Keratinocyte (primary cell): ENCODE data around the gene CCDC178. TPM values are rescaled to one million over a fixed set of nuclear protein-coding genes. Genes with fewer than 3 reads are reported as not detected.

Experiments used
- DNase-seq: peaks from one replicate; pipeline ENCODE4 v3.0.0-alpha.2; 2011; ENCODE audit warnings: low read depth, missing footprints, low spot score
- FAIRE-seq: peaks from 2 replicates; lab custom pipeline; 2011; peaks lifted over from hg19 to GRCh38; lab: Jason Lieb, UNC
- H2AFZ ChIP-seq: 2 replicates; pipeline ENCODE4 v1.6.0; 2012; ENCODE audit warnings: low read length, control low read depth, inconsistent platforms; ENCODE audit not compliant: control insufficient read depth
- H3K27ac ChIP-seq: 2 replicates; pipeline ENCODE4 v1.5.1; 2011; ENCODE audit warnings: low read length; ENCODE audit not compliant: control insufficient read depth, insufficient read depth
- H3K27me3 ChIP-seq: 3 replicates; pipeline ENCODE4 v1.6.0; 2011; ENCODE audit warnings: low read length; ENCODE audit not compliant: control insufficient read depth, insufficient read depth; ENCODE audit errors: extremely low read depth
- H3K36me3 ChIP-seq, 2 experiments: 2 replicates in 1 of 2; 3 replicates in 1 of 2; pipeline ENCODE4 v1.5.1; 2011; ENCODE audit warnings: low read length in 2 of 2, mild to moderate bottlenecking in 1 of 2; ENCODE audit not compliant: control insufficient read depth in 2 of 2, insufficient read depth in 2 of 2; ENCODE audit errors: extremely low read depth in 1 of 2
- H3K4me1 ChIP-seq: 3 replicates; pipeline ENCODE4 v1.5.1; 2011; ENCODE audit warnings: low read length; ENCODE audit not compliant: control insufficient read depth, insufficient read depth; ENCODE audit errors: extremely low read depth
- H3K4me2 ChIP-seq: 3 replicates; pipeline ENCODE4 v1.6.0; 2011; ENCODE audit warnings: low read depth, low read length; ENCODE audit not compliant: control insufficient read depth, insufficient read depth; ENCODE audit errors: extremely low read depth
- H3K4me3 ChIP-seq, 3 experiments: fragments of 200-600 bp in 1 of 3; sonication (generic) in 1 of 3; 2 replicates in 2 of 3; 3 replicates in 1 of 3; pipeline ENCODE4 v1.5.1; 2011 to 2016; ENCODE audit warnings: low read length in 3 of 3, mild to moderate bottlenecking in 3 of 3, control low read depth in 2 of 3, inconsistent platforms in 1 of 3, low read depth in 1 of 3, mixed read lengths in 1 of 3, mixed run types in 1 of 3, moderate library complexity in 1 of 3; ENCODE audit not compliant: control insufficient read depth in 2 of 3, insufficient read depth in 2 of 3; ENCODE audit errors: extremely low read depth in 1 of 3
- H3K79me2 ChIP-seq: 2 replicates; pipeline ENCODE4 v1.6.0; 2012; ENCODE audit warnings: low read length; ENCODE audit not compliant: control insufficient read depth, insufficient read depth
- H3K9ac ChIP-seq: 3 replicates; pipeline ENCODE4 v1.6.0; 2011; ENCODE audit warnings: low read length; ENCODE audit not compliant: control insufficient read depth, insufficient read depth; ENCODE audit errors: extremely low read depth
- H3K9me1 ChIP-seq: 3 replicates; pipeline ENCODE4 v1.6.0; 2011; ENCODE audit warnings: low read length; ENCODE audit not compliant: control insufficient read depth, insufficient read depth; ENCODE audit errors: extremely low read depth
- H3K9me3 ChIP-seq: 2 replicates; pipeline ENCODE4 v1.5.1; 2012; ENCODE audit warnings: low read depth, low read length; ENCODE audit not compliant: control insufficient read depth
- H4K20me1 ChIP-seq: 3 replicates; pipeline ENCODE4 v1.6.0; 2011; ENCODE audit warnings: low read length; ENCODE audit not compliant: control insufficient read depth, insufficient read depth; ENCODE audit errors: extremely low read depth
- EZH2 ChIP-seq: IDR thresholded peaks from one replicate; pipeline ENCODE4 v1.6.1; 2012; ENCODE audit warnings: inconsistent platforms, mild to moderate bottlenecking, low read length, moderate library complexity
- dilution Hi-C: fragments of 300-500 bp; cut with MboI; formaldehyde crosslinking; loops from one replicate; pipeline ENCODE4 v1.7.0; 2020; ENCODE audit warnings: low sequenced_read_pairs; ENCODE audit not compliant: extremely low pct_ligation_motif_present
- polyA plus RNA-seq, 5 experiments: library from polyadenylated mRNA; depleted of rRNA in 3 of 5; stranded (reverse) in 3 of 5; stranded (forward) in 1 of 5; unstranded in 1 of 5; fragments of >200 nt; gene quantifications; 1 replicate in 1 of 5; 2 replicates in 3 of 5; 3 replicates in 1 of 5; pipeline versions ENCODE4 v1.2.1 to v1.2.3, GENCODE V29; 2011 to 2012; ENCODE audit warnings: missing spikeins in 2 of 5, low read depth in 1 of 5, low replicate concordance in 1 of 5
- TF ChIP-seq, protein P1 (sequence below), 3 experiments: IDR thresholded peaks in 1 of 3; conservative IDR thresholded peaks in 1 of 3; optimal IDR thresholded peaks in 1 of 3; 2 replicates in 2 of 3; 3 replicates in 1 of 3; pipeline versions ENCODE3 to v1.5.1; 2011; ENCODE audit warnings: low read length in 3 of 3, mild to moderate bottlenecking in 3 of 3, moderate library complexity in 2 of 3, control low read depth in 1 of 3, inconsistent platforms in 1 of 3; ENCODE audit not compliant: insufficient read depth in 2 of 3; ENCODE audit errors: extremely low read depth in 1 of 3

The CCDC178 gene
- polyA plus RNA-seq, 1 donor (not counting 4 experiments of a cell fraction or from before 2014, with no cell fraction given), result 0.14 TPM

- no peaks in the 10 kb centered on the region for H3K9me1 ChIP-seq
- no peak overlapping the region for H3K4me2 ChIP-seq
- no peaks in the 10 kb centered on the region for H3K79me2 ChIP-seq
- no peaks in the 10 kb centered on the region for H4K20me1 ChIP-seq
- TF ChIP-seq, protein P1, sequence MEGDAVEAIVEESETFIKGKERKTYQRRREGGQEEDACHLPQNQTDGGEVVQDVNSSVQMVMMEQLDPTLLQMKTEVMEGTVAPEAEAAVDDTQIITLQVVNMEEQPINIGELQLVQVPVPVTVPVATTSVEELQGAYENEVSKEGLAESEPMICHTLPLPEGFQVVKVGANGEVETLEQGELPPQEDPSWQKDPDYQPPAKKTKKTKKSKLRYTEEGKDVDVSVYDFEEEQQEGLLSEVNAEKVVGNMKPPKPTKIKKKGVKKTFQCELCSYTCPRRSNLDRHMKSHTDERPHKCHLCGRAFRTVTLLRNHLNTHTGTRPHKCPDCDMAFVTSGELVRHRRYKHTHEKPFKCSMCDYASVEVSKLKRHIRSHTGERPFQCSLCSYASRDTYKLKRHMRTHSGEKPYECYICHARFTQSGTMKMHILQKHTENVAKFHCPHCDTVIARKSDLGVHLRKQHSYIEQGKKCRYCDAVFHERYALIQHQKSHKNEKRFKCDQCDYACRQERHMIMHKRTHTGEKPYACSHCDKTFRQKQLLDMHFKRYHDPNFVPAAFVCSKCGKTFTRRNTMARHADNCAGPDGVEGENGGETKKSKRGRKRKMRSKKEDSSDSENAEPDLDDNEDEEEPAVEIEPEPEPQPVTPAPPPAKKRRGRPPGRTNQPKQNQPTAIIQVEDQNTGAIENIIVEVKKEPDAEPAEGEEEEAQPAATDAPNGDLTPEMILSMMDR (optimal IDR thresholded peaks at IDR 0.05 in 1 of 3, IDR thresholded peaks at IDR 0.05 in 1 of 3, conservative IDR thresholded peaks at IDR 0.05 in 1 of 3; ENCODE audit: extremely low read depth in 1 of 3, insufficient read depth in 2 of 3, low read length in 3 of 3), result no peak
- TF ChIP-seq EZH2, result no peak
- no peaks in the 10 kb centered on the region for H3K36me3 ChIP-seq
- no peak for DNase-seq
- H3K27me3 ChIP-seq, result no peaks in the 10 kb centered on the region
- dilution Hi-C loops, result no loop called here
- no peak overlapping the region for H3K9ac ChIP-seq
- no peaks in the 10 kb centered on the region for H3K9me3 ChIP-seq
- H2AFZ ChIP-seq, result no peak overlapping the region
- no peak for FAIRE-seq
- H3K27ac ChIP-seq, result no peak overlapping the region
- no peaks in the 10 kb centered on the region for H3K4me1 ChIP-seq
- no peak overlapping the region for H3K4me3 ChIP-seq
Observed at GRCh38 chr18:32937597-32937996, 502.9 kb downstream of the CCDC178 start.

DNA sequence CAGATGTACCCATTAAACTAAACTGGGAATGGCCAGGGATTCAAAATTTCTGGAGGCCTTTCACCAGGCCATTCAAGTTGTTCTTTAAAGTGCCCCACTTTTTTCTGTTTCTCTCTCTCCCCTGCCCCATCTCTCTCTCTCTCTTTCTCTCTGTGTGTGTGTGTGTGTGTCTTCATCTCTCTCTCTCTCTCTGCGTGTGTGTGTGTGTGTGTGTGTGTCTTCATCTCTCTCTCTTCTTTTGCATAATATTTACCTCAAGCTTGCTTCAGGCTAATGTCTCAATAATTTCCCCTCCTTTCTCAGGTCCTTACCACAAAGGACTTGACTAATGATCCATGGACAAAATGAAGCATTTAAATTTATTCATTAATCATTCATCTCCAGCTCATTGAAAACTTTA is 503.5 kb downstream of the CCDC178 start:
- no peaks in the 10 kb centered on the region for H3K9me3 ChIP-seq
- H3K4me3 ChIP-seq, result no peak overlapping the region
- no peaks in the 10 kb centered on the region for H4K20me1 ChIP-seq
- no peak for TF ChIP-seq EZH2
- TF ChIP-seq, protein P1 (optimal IDR thresholded peaks at IDR 0.05 in 1 of 3, IDR thresholded peaks at IDR 0.05 in 1 of 3, conservative IDR thresholded peaks at IDR 0.05 in 1 of 3; ENCODE audit: extremely low read depth in 1 of 3, insufficient read depth in 2 of 3, low read length in 3 of 3), result no peak
- H3K4me1 ChIP-seq, result no peaks in the 10 kb centered on the region
- no peaks in the 10 kb centered on the region for H3K27me3 ChIP-seq
- H2AFZ ChIP-seq, result no peak overlapping the region
- no peak for FAIRE-seq
- no peak overlapping the region for H3K9ac ChIP-seq
- H3K4me2 ChIP-seq, result no peak overlapping the region
- no peaks in the 10 kb centered on the region for H3K9me1 ChIP-seq
- H3K27ac ChIP-seq, result no peak overlapping the region
- no peaks in the 10 kb centered on the region for H3K36me3 ChIP-seq
- dilution Hi-C loops, result no loop called here
- DNase-seq, result no peak
- no peaks in the 10 kb centered on the region for H3K79me2 ChIP-seq
